NCI-H524 (cell line): Measurements from ENCODE around the gene CFD.
"Not testable (repeated sequence)": the region's sequence is repeated elsewhere in the genome, so short reads cannot be mapped to it uniquely, and the experiment has no call there.

Experiments used
- DNase-seq, 2 experiments: peaks; one replicate each; lab custom pipeline; 2025; lab: John Stamatoyannopoulos, UW

Gene CFD

GRCh38 chr19:852136-853013 lies 7.1 kb upstream of the CFD start, which contains the start of gene ELANE:
Gene ELANE (plus strand): TSS chr19:852303. CDS start chr19:852329, 26 bp downstream.
- no peak for DNase-seq

- DNase-seq, result no peak
Observed at GRCh38 chr19:853014-853585, 6.4 kb upstream of the CFD start.

DNA sequence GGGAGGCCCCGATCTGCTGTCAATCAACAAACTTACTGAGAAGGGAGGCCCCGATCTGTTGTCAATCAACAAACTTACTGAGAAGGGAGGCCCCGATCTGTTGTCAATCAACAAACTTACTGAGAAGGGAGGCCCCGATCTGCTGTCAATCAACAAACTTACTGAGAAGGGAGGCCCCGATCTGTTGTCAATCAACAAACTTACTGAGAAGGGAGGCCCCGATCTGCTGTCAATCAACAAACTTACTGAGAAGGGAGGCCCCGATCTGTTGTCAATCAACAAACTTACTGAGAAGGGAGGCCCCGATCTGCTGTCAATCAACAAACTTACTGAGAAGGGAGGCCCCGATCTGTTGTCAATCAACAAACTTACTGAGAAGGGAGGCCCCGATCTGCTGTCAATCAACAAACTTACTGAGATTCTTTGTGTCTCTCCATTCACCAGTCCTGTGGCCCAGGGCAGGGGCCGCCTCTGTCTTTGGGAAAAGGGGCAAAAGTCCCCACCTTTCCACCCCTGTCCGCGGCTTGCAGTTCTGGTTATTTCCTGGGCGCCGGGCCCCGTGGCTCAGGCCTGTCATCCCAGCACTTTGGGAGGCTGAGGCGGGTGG lies 5.7 kb upstream of the CFD start:
- DNase-seq, result not testable (repeated sequence)

GRCh38 chr19:854549-854948 lies 4.9 kb upstream of the CFD start:
- no peak for DNase-seq

DNA sequence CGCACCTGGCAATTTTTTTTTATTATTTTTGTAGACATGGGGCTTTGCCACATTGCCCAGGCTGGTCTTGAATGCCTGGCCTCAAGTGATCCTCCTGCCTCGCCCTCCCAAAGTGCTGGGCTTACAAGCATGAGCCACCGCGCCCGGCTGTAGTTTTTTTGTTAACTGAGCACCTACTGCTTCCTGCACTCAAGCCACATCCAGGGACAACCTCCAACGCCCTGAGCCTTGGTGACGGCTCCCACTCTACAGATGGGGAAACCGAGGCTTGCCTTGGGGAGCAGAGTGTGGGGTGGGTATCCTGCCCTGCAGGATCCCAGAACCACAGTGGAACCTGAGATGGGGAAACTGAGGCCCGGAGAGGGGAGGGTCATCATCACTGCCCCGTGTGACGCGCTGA lies 4.3 kb upstream of the CFD start:
- no peak for DNase-seq

DNA sequence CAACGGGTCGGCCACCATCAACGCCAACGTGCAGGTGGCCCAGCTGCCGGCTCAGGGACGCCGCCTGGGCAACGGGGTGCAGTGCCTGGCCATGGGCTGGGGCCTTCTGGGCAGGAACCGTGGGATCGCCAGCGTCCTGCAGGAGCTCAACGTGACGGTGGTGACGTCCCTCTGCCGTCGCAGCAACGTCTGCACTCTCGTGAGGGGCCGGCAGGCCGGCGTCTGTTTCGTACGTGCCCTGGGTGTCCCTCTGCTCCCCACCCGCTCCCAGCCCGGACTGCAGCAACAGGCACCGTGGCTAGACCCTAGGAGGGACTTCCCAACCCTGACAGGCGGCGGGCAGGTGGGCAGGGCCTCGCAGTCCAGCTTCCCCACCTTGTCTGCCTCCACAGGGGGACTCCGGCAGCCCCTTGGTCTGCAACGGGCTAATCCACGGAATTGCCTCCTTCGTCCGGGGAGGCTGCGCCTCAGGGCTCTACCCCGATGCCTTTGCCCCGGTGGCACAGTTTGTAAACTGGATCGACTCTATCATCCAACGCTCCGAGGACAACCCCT lies 3.8 kb upstream of the CFD start:
- no peak for DNase-seq

DNA sequence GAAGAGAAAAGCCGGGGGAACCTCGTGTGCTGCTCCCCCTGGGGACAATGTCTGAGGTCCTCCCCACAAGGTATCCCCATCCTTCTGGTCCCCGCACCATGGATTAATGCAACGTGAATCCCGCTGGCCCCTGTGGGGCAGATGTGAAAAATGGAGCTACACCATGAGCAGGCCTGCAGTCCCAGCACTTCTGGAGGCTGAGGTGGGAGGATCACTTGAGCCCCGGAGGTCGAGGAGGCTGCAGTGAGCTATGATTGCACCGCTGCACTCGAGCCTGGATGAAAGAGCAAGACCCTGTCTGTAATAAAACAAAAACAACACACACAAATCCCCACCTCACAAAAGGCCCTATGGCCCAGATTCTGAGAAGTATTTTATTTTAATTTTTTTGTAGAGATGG lies 1.2 kb upstream of the CFD start:
- no peak for DNase-seq

DNA sequence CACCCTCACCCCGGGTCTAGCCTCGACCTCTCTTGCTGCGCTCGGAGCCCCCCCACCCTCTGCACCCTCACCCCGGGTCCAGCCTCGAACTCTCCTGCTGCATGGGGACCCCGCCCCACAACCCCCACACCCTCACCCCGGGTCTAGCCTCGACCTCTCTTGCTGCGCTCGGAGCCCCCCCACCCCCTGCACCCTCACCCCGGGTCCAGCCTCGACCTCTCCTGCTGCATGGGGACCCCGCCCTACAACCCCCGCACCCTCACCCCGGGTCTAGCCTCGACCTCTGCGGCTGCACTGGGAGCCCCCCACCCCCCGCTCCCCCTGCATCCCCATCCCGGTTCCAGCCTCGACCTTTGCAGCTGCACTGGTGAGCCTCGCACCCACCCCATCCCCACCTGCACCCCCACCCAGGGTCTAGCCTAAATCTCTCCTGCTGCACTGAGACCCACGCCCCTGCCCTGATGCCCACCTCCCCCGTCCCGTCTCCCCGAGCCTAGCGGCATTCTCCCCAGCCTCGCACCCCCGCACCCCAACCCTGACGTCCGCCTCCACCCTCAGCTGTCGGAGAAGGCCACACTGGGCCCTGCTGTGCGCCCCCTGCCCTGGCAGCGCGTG lies 1.8 kb downstream of the CFD start:
- DNase-seq, result no peak

DNA sequence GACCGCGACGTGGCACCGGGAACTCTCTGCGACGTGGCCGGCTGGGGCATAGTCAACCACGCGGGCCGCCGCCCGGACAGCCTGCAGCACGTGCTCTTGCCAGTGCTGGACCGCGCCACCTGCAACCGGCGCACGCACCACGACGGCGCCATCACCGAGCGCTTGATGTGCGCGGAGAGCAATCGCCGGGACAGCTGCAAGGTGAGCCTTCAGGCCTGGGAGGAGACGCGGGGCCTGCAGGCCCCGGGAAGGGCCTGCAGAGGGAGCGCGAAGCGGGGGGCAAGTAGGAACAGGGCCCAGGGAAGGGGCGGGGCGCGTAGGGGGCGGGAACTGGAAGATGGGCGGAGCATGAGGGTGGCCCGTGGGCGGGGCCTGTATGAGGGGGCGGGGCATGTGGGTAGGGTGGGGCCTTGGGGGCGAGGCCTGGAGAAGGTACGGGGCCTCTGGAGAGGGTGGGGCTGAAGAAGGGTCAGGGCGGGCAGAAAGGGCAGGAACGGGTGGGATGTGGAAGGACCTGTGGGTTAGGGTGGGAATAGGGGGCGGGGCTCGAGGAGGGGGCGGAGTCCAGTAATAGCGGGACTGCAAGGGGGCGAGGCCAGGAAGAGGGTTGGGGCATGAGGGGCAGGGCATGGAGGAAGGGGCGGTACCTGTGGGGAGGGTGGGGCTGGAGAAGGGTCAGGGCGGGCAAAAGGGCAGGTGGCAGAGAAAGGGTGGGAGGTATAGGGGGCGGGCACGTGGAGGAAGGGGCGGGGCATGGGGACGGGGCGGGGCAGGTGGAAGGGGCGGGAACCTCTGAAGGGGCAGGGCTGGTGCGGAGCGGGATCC lies 2.5 kb downstream of the CFD start:
- DNase-seq, result peak; percentile 24 to 69

DNA sequence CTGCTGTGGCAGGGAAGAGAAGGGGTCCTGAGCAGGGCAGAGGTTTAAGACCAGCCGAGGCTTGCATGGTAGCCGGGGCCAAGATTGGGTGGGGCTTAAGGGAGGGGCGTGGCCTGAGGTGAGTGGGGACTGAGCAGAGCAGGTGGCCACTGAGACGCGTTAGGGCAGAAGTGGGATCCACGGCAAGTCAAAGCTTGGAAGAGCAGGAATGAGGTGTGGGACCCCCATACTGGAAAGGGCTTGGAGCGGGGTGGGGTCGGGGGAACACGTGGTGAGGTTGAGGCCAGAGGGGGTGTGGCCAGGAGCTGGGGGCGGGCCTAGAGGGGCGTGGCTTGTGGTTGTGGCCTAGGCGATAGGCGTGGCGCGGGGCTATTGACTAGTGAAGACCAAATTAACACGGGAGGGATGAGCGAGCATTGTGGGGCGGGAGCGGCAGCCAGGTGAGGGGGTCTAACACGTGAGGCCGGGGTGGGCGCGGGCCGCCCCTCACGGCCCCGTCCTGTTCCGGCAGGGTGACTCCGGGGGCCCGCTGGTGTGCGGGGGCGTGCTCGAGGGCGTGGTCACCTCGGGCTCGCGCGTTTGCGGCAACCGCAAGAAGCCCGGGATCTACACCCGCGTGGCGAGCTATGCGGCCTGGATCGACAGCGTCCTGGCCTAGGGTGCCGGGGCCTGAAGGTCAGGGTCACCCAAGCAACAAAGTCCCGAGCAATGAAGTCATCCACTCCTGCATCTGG lies 3.3 kb downstream of the CFD start:
- DNase-seq, result peak; percentile 37 to 73

DNA sequence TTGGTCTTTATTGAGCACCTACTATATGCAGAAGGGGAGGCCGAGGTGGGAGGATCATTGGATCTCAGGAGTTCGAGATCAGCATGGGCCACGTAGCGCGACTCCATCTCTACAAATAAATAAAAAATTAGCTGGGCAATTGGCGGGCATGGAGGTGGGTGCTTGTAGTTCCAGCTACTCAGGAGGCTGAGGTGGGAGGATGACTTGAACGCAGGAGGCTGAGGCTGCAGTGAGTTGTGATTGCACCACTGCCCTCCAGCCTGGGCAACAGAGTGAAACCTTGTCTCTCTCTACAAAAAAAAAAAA lies 3.8 kb downstream of the CFD start:
- DNase-seq, result no peak

- no peak for DNase-seq
Observed at GRCh38 chr19:866769-867300, 7.4 kb downstream of the CFD start.

DNA sequence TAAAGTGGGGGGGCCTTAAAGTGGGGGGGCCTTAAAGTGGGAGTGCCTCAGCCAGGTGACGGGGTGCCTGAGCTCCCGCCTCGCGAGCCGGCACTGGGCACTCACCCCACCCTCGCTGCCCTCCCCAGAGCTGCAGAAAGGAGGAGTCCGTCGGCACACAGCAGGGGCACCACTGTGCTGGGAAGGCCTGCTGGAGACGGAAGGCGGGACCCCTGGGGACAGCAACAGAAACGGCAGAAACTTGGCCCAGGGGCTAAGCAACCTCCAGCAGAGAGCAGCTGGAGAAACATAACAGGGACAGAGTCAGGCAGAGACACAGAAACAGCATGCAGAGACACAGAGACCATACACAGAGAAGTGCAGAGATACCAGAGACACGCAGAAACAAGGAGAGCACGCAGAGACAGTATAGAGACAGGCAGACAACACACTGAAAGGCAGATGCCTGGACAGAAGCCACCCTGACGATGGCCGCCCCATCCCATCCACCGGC lies 7.9 kb downstream of the CFD start:
- DNase-seq, result no peak

- no peak for DNase-seq
Observed at GRCh38 chr19:867855-868457, 8.5 kb downstream of the CFD start.

- no peak for DNase-seq
Observed at GRCh38 chr19:868458-869244, 9.2 kb downstream of the CFD start.

GRCh38 chr19:869245-870177 lies 10.0 kb downstream of the CFD start:
- DNase-seq, result no peak

DNA sequence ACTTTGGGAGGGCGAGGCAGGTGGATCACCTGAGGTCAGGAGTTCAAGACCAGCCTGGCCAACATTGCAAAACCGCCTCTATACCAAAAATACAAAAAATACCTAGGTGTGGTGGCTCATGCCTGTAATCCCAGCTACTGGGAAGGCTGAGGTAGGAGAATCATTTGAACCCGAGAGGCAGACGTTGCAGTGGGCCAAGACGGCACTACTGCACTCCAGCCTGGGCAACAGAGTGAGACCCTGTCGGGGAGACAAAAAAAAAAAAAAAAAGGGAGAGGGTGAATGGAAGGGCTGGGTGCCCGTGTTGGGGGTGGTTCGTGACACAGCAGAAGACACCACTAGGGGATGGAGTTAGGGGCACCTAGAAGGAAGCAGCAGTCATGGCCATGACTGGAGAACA lies 10.8 kb downstream of the CFD start:
- DNase-seq, result no peak

- DNase-seq, result no peak
Observed at GRCh38 chr19:870963-871401, 11.5 kb downstream of the CFD start.
